ENCODE measurements around the gene PADI6. TPM values are rescaled to one million over a fixed set of nuclear protein-coding genes. Genes with fewer than 3 reads are reported as not detected.

The PADI6 gene
- total and polyA plus RNA-seq, 10 of the 15 experiments (the other 5 are each of a cell fraction or from before 2014, with no cell fraction given), result not detected

GRCh38 chr1:17333081-17333480 is 38.9 kb upstream of the PADI6 start:
- H3K27ac ChIP-seq (ENCODE audit: control insufficient read depth, insufficient read depth), result no peak overlapping the region
- ATAC-seq (no peak), DNase-seq (ENCODE audit: low read depth, low spot score) (no peak), FAIRE-seq (no peak)
- ChIA-PET POLR2A (no interaction called here), SMC1A (ENCODE audit: uncharacterized antibody, unreplicated experiment) (interaction anchor here (1.3 kb wide), 1 partner anchor 207 kb away, joined by 4 read pairs; no protein-coding TSS in a partner anchor), CTCF (interaction anchor here (1.1 kb wide), 1 partner anchor 207 kb away, joined by 3 read pairs; no protein-coding TSS in a partner anchor), RAD21 (ENCODE audit: unreplicated experiment) (no interaction called here)
- H3K4me3 ChIP-seq, result no peak overlapping the region
- H4K20me1 ChIP-seq (ENCODE audit: control insufficient read depth, insufficient read depth), result no peaks in the 10 kb centered on the region
- H3K79me2 ChIP-seq (ENCODE audit: control insufficient read depth, insufficient read depth, low read length), result no peaks in the 10 kb centered on the region
- no peak overlapping the region for H3K4me2 ChIP-seq (ENCODE audit: control insufficient read depth, insufficient read depth)
- H3K27me3 ChIP-seq (replicated peaks in 1 of 2; ENCODE audit: control insufficient read depth in 2 of 2, insufficient read depth in 2 of 2, low read length in 1 of 2), result peaks cover 0 to 6% of the 10 kb centered on the region in 2 experiments; a peak in 3 of 4 replicates
- intact Hi-C loops (cut with micrococcal nuclease; ENCODE audit: unreplicated experiment), result loop anchor here (10.0 kb wide), 1 partner anchor 98 kb away; no protein-coding TSS in a partner anchor
- no peaks in the 10 kb centered on the region for H3K4me1 ChIP-seq (ENCODE audit: control insufficient read depth, insufficient read depth, low read length)
- 34% methylated on average over 8 of the region's 8 CpGs for WGBS (ENCODE audit: insufficient coverage, insufficient replicate concordance, low lambda C conversion rate, missing lambda C conversion rate)
- BruUV-seq (replicated peaks), result no TSS peak
- in situ Hi-C loops (cut with MboI), result loop anchor here (5.0 kb wide), 1 partner anchor 216 kb away; the partner anchor contains the start of gene PADI2
- H3K9me3 ChIP-seq (replicated peaks; ENCODE audit: control insufficient read depth, insufficient read depth, low read length), result no peaks in the 10 kb centered on the region; the same call in 2 of the 3 replicates
- no peak overlapping the region for H3K9ac ChIP-seq (ENCODE audit: control insufficient read depth, insufficient read depth, low read length)
- no peak overlapping the region for H2AFZ ChIP-seq (ENCODE audit: control insufficient read depth, low read depth, low read length)
- no peaks in the 10 kb centered on the region for H3K36me3 ChIP-seq (ENCODE audit: control insufficient read depth in 2 of 2, insufficient read depth in 2 of 2, low read length in 1 of 2)
- TF ChIP-seq IKZF2 (IDR thresholded peaks at IDR 0.05) (no peak), TCF3 (IDR thresholded peaks at IDR 0.05; ENCODE audit: borderline replicate concordance, insufficient read depth, low read depth, low read length) (no peak), MXI1 (IDR thresholded peaks at IDR 0.05; ENCODE audit: low read depth, low read length) (no peak), CBX5 (IDR thresholded peaks at IDR 0.05; ENCODE audit: low read depth) (no peak), PAX8 (IDR thresholded peaks at IDR 0.05) (no peak), KLF5 (IDR thresholded peaks at IDR 0.05; ENCODE audit: partially characterized antibody) (no peak), REST (IDR thresholded peaks at IDR 0.05; ENCODE audit: low read depth, low read length) (no peak), ZNF24 (IDR thresholded peaks at IDR 0.05) (no peak), YBX1 (IDR thresholded peaks at IDR 0.05) (no peak), HDGF (IDR thresholded peaks at IDR 0.05) (no peak), CEBPB (IDR thresholded peaks at IDR 0.05; ENCODE audit: borderline replicate concordance in 1 of 2, low read depth in 2 of 2, low read length in 2 of 2) (no peak)
- TF ChIP-seq, protein P1, sequence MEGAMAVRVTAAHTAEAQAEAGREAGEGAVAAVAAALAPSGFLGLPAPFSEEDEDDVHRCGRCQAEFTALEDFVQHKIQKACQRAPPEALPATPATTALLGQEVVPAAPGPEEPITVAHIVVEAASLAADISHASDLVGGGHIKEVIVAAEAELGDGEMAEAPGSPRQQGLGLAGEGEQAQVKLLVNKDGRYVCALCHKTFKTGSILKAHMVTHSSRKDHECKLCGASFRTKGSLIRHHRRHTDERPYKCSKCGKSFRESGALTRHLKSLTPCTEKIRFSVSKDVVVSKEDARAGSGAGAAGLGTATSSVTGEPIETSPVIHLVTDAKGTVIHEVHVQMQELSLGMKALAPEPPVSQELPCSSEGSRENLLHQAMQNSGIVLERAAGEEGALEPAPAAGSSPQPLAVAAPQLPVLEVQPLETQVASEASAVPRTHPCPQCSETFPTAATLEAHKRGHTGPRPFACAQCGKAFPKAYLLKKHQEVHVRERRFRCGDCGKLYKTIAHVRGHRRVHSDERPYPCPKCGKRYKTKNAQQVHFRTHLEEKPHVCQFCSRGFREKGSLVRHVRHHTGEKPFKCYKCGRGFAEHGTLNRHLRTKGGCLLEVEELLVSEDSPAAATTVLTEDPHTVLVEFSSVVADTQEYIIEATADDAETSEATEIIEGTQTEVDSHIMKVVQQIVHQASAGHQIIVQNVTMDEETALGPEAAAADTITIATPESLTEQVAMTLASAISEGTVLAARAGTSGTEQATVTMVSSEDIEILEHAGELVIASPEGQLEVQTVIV (IDR thresholded peaks at IDR 0.05; ENCODE audit: borderline replicate concordance, partially characterized antibody), result no peak
- TF ChIP-seq, protein P2, sequence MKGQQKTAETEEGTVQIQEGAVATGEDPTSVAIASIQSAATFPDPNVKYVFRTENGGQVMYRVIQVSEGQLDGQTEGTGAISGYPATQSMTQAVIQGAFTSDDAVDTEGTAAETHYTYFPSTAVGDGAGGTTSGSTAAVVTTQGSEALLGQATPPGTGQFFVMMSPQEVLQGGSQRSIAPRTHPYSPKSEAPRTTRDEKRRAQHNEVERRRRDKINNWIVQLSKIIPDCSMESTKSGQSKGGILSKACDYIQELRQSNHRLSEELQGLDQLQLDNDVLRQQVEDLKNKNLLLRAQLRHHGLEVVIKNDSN (IDR thresholded peaks at IDR 0.05; ENCODE audit: borderline replicate concordance, extremely low read length, insufficient read depth, low read depth, low read length), result no peak
